HK-2 (cell line): ENCODE results near the gene NADK.
"Not testable (repeated sequence)": the region's sequence is repeated elsewhere in the genome, so short reads cannot be mapped to it uniquely, and the experiment has no call there.

ENCODE experiments used
- DNase-seq: peaks from one replicate; pipeline ENCODE4 v3.0.0-alpha.2; 2018; ENCODE audit not compliant: unreplicated experiment

The NADK gene

GRCh38 chr1:1704284-1704957, 73.8 kb downstream of the NADK start:
- not testable (repeated sequence) for DNase-seq

- no peak for DNase-seq
Observed at GRCh38 chr1:1703796-1704195, 74.5 kb downstream of the NADK start.

- DNase-seq, result not testable (repeated sequence)
Observed at GRCh38 chr1:1702506-1702905, 75.8 kb downstream of the NADK start.
